ENCODE measurements around the gene TMEM203.
"Not testable (repeated sequence)": the region's sequence is repeated elsewhere in the genome, so short reads cannot be mapped to it uniquely, and the experiment has no call there.

The TMEM203 gene

GRCh38 chr9:137242269-137243203 lies 37.1 kb upstream of the TMEM203 start:
- no peak for DNase-seq

GRCh38 chr9:137241490-137242268 lies 36.2 kb upstream of the TMEM203 start:
- peak; percentile 48 for DNase-seq

- peak; percentile 100 for DNase-seq
Observed at GRCh38 chr9:137240841-137241489, 35.5 kb upstream of the TMEM203 start, which contains the start of gene TUBB4B. Gene TUBB4B (plus strand): TSS chr9:137241287. CDS start chr9:137241361, 74 bp downstream.

GRCh38 chr9:137240318-137240840 lies 34.9 kb upstream of the TMEM203 start:
- DNase-seq: peak; percentile 61

GRCh38 chr9:137239541-137240200 lies 34.2 kb upstream of the TMEM203 start:
- DNase-seq: not testable (repeated sequence)

GRCh38 chr9:137237759-137238726 lies 32.6 kb upstream of the TMEM203 start:
- DNase-seq: no peak

GRCh38 chr9:137236936-137237421 lies 31.5 kb upstream of the TMEM203 start:
- DNase-seq: no peak

GRCh38 chr9:137236238-137236935 lies 30.9 kb upstream of the TMEM203 start:
- peak; percentile 72 for DNase-seq

GRCh38 chr9:137235424-137236237 lies 30.2 kb upstream of the TMEM203 start:
- DNase-seq: no peak

GRCh38 chr9:137234758-137235423 lies 29.4 kb upstream of the TMEM203 start:
- DNase-seq: no peak

- no peak for DNase-seq
Observed at GRCh38 chr9:137234055-137234697, 28.7 kb upstream of the TMEM203 start.

- DNase-seq: no peak
Observed at GRCh38 chr9:137233143-137233980, 27.9 kb upstream of the TMEM203 start.

GRCh38 chr9:137232510-137232909 lies 27.1 kb upstream of the TMEM203 start:
- DNase-seq: no peak

GRCh38 chr9:137232101-137232500 lies 26.7 kb upstream of the TMEM203 start:
- DNase-seq: no peak

- no peak for DNase-seq
Observed at GRCh38 chr9:137231372-137232039, 26.1 kb upstream of the TMEM203 start.

GRCh38 chr9:137230705-137231371 lies 25.4 kb upstream of the TMEM203 start, which contains the start of gene SLC34A3:
Gene SLC34A3 (plus strand): TSS chr9:137230901. CDS start chr9:137231703, 802 bp downstream.
- no peak for DNase-seq
